GM19455 (cell line): Measurements from ENCODE around the gene CD160.
"Not testable (repeated sequence)": the region's sequence is repeated elsewhere in the genome, so short reads cannot be mapped to it uniquely, and the experiment has no call there.

ENCODE experiments used
- ATAC-seq: cut with Tn5 transposase; IDR thresholded peaks from one replicate; pipeline ENCODE4 v1.9.1; 2021; ENCODE audit not compliant: unreplicated experiment

CD160 gene

DNA sequence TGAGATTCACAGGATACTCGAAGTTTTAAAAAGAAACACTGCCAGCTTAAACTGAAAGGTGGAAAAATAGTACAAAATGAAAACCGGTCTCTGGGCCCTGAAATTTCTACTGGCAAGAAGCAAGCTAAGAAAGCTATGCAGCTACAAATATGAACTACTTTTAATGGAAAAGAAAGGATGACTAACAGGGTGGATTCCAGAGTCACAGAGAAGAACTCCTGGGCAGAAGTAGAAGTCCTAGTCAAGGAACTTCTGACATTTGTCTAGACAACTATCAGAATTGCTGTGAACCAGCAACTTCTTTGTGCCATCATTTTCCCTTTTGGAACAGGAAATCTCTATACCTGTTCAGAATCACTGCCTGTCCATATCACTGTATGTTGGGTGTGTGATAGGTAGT lies 38.1 kb downstream of the CD160 start:
- ATAC-seq = no peak

- no peak for ATAC-seq
Observed at GRCh38 chr1:145758116-145758515, 38.8 kb downstream of the CD160 start.

- ATAC-seq = no peak
Observed at GRCh38 chr1:145758575-145758974, 39.3 kb downstream of the CD160 start.

DNA sequence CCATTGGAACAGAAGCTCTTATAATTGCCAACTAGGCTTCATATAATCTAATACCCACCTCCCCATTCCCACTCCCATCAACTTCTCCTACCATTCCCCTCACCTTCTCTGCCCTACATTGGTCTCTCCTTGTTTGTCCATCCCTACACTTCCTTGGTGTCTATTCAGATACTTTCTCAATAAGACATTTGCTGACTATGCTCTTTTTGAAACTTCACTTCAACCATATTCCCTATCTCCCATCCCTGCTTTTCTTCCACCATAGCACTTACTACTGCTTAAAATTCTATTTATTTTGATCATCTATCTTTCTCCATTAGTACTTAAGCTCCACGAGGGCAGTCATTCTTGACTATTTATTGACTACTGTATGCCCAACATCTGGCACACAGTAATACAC lies 40.4 kb downstream of the CD160 start:
- ATAC-seq = no peak

GRCh38 chr1:145760395-145760949 lies 41.2 kb downstream of the CD160 start:
- ATAC-seq = not testable (repeated sequence)

DNA sequence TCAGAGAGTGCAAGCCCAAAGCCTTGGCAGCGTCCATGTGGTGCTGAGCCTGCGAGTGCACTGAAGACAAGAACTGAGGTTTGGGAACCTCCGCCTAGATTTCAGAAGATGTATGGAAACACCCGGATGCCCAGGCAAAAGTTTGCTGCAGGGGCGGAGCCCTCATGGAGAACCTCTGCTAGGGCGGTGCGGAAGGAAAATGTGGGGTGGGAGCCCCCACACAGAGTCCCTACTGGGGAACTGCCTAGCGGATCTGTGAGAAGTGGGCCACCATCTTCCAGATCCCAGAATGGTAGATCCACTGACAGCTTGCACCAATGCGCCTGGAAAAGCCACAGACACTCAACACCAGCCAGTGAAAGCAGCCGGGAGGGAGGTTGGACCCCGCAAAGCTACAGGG lies 42.2 kb downstream of the CD160 start:
- not testable (repeated sequence) for ATAC-seq

DNA sequence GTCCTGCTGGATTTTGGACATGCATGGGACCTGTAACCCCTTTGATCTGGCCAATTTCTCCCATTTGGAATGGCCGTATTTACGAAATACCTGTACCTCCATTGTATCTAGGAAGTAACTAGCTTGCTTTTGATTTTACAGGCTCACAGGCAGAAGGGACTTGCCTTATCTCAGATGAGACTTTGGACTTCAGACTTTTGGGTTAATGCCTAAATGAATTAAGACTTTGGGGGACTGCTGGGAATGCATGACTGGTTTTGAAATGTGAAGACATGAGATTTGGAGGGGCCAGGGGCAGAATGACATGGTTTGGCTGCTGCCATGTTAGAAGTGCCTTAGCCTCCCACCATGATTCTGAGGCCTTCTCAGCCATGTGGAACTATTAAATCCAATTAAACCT lies 42.7 kb downstream of the CD160 start:
- ATAC-seq = not testable (repeated sequence)

DNA sequence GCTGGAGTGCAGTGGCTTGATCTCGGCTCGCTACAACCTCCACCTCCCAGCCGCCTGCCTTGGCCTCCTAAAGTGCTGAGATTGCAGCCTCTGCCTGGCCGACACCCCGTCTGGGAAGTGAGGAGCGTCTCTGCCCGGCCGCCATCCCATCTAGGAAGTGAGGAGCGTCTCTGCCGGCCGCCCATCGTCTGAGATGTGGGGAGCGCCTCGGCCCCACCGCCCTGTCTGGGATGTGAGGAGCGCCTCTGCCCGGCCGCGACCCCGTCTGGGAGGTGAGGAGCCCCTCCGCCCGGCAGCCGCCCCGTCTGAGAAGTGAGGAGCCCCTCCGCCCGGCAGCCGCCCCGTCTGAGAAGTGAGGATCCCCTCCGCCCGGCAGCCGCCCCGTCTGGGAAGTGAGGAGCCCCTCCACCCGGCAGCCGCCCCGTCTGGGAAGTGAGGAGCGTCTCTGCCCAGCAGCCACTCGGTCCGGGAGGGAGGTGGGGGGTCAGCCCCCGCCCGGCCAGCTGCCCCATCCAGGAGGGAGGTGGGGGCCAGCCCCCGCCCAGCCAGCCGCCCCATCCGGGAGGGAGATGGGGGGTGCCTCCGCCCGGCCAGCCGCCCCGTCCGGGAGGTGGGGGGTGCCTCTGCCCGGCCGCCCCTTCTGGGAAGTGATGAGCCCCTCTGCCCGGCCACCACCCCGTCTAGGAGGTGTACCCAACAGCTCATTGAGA lies 45.1 kb downstream of the CD160 start:
- not testable (repeated sequence) for ATAC-seq

GRCh38 chr1:145765127-145765526 lies 45.8 kb downstream of the CD160 start:
- ATAC-seq = not testable (repeated sequence)

DNA sequence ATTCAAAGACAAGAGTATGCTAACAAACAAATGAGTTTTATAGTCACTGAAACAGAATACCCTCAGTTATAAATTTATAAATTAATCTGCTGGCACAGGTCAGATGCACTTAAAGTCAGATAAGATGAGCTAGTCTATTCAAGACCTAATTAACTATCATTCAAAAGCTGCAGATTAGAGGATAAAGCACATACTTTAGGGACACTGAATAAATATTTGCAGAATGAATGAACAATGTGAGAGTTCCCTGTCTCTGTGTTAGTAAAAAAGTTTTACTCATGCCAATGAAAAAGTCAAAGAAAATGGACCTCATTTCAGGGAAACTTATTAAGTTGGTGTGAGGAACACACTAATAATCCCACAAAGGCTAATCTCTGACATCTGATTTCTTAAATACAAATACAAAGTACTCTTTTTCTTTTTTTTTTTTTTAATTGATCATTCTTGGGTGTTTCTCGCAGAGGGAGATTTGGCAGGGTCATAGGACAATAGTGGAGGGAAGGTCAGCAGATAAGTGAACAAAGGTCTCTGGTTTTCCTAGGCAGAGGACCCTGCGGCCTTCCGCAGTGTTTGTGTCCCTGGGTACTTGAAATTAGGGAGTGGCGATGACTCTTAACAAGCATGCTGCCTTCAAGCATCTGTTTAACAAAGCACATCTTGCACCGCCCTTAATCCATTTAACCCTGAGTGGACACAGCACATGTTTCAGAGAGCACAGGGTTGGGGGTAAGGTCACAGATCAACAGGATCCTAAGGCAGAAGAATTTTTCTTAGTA lies 46.5 kb downstream of the CD160 start:
- not testable (repeated sequence) for ATAC-seq

DNA sequence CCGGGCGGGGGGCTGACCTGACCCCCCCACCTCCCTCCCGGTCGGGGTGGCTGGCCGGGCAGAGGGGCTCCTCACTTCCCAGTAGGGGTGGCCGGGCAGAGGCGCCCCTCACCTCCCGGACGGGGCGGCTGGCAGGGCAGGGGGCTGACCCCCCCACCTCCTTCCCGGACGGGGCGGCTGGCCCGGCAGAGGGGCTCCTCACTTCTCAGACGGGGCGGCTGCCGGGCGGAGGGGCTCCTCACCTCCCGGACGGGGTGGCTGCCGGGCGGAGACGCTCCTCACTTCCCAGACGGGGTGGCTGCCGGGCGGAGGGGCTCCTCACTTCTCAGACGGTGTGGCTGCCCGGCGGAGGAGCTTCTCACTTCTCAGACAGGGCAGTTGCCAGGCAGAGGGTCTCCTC lies 47.6 kb downstream of the CD160 start:
- ATAC-seq = not testable (repeated sequence)

DNA sequence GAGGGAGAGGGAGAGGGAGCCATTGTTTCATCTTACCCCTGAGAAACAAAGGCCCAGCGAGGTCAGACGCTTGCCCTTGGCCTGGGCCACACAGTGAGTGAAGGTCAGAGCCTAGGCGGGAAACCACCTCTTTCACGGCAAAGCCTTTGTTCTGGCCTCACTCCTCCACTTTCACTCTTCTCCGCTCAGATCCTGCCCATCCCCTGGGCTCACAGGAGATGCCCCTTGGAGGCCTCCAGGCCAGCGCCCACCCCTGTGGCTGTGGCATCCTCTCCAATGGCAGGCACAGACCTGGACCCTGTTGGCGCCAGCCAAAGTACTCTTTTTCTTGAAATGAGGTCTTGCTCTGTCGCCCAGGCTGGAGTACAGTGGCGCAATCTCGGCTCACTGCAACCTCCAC lies 48.7 kb downstream of the CD160 start:
- ATAC-seq = not testable (repeated sequence)

DNA sequence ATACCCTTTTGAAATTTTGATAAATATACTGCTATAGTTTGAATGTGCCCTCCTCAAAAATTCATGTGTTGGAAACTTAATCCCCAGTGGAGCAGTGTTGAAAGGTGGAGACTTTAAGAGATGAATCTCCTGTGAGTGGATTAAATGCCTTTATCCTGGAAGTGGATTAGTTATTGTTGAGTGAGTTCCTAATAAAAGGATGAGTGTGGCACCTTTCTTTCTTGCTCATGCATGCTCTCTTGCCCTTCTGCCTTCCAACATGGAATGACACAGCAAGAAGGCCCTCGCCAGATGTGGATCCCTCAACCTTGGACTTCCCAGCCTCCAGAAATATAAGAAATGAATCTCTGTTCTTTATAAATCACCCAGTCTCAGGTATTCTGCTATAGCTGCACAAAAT lies 51.8 kb downstream of the CD160 start:
- ATAC-seq = no peak

- ATAC-seq = no peak
Observed at GRCh38 chr1:145773423-145773822, 54.1 kb downstream of the CD160 start.

DNA sequence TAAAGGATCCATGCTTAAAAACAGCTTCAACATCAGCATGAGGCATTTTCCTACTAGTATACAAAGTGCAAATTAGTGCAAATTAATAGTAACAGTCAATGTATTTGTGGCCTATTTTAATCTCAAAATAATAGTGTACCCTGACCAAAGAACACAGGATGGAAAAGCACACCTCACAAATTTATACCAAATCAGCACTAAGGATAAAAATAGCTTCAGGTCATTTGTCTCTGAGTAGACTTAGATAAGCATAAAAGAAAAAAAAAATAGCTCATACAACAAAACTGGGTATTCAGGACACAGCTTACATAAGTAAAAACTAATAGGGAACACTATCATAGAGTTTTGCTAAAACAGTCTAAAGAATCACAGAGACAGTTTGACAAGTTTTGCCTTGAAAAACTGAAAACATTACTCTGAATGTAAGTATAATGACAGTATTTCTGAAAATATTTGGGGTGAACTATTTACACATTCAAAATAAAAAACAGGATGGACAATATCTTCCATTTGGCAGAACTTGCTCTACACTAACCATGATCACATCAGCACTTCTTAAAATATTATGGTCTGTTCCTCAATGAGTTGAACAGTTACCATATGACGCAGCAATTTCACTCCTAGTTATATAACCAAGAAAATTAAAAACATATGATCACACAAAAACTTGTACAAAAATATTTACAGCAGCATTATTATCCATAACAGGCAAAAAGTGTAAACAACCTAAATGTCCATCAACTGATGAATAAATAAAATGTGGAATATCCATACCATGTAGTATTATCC lies 58.3 kb downstream of the CD160 start:
- ATAC-seq = no peak

DNA sequence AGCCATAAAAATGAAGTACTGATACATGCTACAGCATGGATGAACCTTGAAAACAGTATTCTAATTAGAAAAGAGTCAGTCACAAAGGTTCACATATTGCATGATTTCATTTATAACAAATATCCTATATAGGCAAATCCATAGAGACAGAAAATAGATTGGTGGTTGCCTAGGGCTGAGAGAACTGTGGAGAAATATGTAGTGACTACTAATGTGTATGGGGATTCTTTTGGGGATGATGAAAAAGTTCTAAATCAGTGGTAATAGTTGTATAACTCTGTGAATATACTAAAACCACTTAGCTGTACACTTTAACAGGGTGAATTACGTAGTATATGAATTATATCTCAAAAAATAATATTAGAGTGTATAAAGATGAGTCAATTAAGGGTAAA lies 58.8 kb downstream of the CD160 start:
- ATAC-seq = no peak

DNA sequence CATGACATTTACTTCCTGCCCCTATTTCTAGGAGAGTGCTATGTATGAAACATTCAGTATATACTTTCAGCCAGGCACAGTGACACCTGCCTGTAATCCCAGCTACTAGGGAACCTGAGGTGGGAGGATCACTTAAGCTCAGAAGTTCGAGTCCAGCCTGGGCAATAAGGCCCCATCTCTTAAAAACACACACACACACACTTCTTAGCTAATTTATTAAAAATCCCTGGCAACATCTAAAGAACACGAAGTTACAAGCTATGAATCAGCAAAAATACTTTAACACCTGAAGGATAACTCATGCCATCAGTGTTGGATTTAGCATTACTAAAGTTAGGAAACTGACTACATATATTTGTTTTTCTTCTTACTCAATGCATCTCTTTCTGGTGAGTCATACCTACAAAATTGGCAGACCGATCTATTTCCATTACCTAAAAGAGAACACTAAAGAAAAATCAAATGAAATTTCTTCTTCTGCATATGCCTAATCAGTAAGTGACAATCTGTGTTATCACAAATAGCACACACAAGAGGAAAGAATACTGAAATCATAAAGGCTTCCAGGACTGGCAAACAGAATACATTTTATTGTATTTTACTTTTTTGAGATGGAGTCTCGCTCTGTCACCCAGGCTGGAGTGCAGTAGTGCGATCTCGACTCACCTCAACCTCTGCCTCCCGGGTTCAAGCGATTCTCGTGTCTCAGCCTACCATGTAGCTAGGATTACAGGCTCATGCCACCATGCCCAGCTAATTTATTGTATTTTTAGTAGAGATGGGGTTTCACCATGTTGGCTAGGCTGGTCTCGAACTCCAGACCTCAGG lies 63.2 kb downstream of the CD160 start:
- ATAC-seq = no peak

DNA sequence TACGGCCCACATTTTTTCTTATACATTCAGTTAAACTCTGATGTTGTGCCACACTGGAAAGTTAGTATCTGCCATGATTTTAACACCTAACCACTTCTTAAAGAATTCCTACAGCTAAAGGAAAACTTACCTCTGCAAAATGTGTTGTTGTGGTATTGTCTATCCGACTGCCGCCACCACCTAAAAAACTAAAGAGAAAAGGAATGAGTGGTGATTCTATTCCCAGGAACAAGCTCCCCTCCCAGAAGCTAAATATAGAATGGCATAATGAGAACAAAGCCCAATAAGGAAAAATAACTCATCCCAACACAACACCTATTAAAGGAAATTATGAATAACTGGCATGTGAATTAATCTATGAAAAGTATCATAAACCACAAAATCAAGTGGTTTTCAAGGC lies 65.1 kb downstream of the CD160 start:
- ATAC-seq = no peak

- no peak for ATAC-seq
Observed at GRCh38 chr1:145785547-145785946, 66.2 kb downstream of the CD160 start.

DNA sequence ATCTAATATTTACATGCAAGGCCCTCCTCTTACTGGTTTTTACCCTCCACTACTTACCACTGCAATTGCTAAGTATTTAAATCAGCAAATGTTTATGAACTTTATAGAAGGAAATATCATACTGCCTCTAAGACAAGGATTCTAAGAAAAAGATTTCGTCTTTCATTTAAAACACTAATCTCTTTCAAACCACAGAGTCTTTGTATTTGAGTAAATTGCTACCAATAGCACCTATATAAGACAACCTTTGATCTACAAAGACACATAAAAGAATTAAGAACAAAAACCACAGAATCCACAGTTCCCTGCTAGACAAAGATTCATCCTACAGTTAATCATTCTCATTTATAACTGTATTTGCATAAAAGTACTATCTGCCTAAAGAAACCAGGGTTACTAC lies 67.0 kb downstream of the CD160 start:
- ATAC-seq = no peak

DNA sequence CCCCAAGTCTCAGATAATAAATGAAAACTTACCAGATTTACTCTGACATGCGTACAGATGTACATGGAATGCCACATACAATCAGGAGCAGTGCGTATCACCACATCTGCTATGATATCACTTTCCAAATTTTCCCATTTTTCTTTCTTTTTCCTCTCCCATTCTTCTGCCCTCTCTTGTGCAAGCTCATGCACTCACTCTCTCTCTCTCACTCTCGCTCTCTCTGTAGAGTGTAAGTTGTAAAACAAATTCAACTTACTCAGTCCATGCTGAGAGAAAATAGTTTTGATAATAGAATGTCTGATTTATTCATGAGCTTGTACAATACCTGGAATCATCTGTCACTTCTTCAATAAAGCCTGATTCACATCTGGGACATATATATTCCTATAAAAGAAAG lies 69.3 kb downstream of the CD160 start:
- ATAC-seq = no peak
